ENCODE results near the gene VMAC.

The VMAC gene

DNA sequence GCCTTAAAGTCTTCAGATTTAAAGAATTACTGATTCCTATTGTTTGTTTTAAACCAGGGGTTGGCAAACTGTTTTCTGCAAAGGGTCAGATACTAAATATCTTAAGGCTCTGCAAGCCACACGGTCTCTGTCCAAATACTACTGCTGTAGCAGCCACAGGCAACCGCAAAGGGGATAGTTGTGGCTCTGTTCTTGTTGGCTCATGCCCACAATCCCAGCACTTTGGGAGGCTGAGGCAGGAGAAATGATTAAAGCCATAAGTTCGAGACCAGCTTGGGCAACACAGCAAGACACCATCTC is 50.9 kb downstream of the VMAC start:
- DNase-seq, result no peak

- DNase-seq, result no peak
Observed at GRCh38 chr19:5956323-5956722, 51.7 kb downstream of the VMAC start.

GRCh38 chr19:5956728-5957127 is 52.1 kb downstream of the VMAC start:
- no peak for DNase-seq

DNA sequence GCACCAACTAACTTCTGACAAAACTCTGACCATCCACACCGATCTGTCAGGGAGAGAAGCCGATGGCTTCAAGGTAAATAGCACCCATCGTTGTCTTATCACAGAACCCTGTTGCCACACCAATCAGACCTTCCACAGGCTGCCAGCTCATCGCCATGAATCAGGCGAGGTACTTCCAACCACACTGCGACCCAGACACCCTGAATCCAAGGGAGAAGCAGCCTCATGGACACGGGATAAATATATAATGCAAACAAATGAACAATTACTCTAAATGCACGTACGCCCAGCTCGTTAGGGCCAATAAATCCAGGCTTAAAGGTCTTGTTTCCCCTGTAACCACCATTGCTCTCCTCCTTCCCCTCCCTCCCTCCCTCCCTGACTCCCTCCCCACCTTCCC is 52.5 kb downstream of the VMAC start:
- no peak for DNase-seq

- DNase-seq, result no peak
Observed at GRCh38 chr19:5958074-5958850, 53.6 kb downstream of the VMAC start.

GRCh38 chr19:5958851-5959122 is 54.1 kb downstream of the VMAC start:
- DNase-seq, result no peak

DNA sequence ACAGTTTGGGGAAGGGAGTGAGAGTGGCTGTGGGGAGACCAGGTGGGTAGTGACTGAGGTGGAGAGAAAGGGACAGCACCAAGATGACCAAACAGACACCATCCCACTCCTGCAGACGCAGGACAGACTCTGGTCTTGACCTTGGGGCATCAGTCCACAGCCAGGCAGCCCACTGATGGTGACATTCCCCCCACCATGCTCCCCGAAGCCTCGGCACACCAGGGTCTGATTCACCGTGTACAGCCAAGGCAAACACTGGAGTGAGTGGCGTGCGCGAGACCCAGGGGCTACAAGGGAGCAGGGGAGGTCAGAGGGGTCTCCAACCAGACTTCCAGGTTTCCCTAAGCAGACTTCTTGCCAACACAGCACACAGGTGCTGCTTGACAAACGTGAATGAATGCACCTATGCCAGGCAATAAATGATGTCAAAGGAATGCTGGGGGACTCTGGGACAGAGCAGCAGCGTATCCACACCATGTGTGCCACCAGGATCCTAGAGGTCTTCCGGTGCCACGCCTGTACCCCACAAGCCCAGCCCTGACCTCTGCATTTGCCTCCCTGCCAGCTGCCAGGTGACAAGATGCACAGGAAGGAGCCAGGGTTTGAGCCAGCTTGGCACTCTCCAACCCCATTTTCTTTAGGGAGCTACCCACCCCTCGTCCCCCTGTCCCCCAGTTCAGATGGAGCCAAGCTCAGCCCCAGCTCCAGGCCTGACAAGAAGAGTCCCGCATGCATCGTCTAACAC is 54.8 kb downstream of the VMAC start:
- DNase-seq, result no peak
